ENCODE results near the gene TEX51. TPM values are rescaled to one million over a fixed set of nuclear protein-coding genes. Genes with fewer than 3 reads are reported as not detected.

TEX51 gene
- total RNA-seq, 1 donor from 2014 or later: not detected

DNA sequence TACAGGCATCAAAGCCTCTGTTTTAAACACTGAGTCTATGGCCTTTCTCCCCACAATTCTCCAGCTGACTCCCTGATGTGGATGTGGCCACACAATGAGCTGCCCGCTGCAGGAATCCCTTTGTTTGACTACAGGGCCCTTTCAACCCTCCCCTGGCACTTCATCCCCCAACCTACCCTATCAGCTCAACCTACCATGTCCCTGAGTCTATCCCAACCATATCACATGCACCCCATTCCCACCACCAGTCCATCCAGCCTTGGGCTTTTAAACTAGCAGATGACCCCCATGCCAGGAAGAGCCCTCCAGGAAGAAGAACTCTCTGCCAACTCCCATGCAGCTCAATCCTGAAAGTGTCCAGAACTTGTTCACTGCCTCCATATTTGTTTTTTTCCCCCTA lies 46.9 kb upstream of the TEX51 start:
- TF ChIP-seq, protein P1, sequence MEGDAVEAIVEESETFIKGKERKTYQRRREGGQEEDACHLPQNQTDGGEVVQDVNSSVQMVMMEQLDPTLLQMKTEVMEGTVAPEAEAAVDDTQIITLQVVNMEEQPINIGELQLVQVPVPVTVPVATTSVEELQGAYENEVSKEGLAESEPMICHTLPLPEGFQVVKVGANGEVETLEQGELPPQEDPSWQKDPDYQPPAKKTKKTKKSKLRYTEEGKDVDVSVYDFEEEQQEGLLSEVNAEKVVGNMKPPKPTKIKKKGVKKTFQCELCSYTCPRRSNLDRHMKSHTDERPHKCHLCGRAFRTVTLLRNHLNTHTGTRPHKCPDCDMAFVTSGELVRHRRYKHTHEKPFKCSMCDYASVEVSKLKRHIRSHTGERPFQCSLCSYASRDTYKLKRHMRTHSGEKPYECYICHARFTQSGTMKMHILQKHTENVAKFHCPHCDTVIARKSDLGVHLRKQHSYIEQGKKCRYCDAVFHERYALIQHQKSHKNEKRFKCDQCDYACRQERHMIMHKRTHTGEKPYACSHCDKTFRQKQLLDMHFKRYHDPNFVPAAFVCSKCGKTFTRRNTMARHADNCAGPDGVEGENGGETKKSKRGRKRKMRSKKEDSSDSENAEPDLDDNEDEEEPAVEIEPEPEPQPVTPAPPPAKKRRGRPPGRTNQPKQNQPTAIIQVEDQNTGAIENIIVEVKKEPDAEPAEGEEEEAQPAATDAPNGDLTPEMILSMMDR (IDR thresholded peaks at IDR 0.05): no peak
- Mint-ChIP-seq H3K36me3 (ENCODE audit: unreplicated experiment) (no peaks in the 10 kb centered on the region), H3K27ac (ENCODE audit: unreplicated experiment) (no peak overlapping the region), H3K4me3 (ENCODE audit: unreplicated experiment) (no peak overlapping the region), H3K4me1 (ENCODE audit: unreplicated experiment) (no peaks in the 10 kb centered on the region), H3K27me3 (ENCODE audit: unreplicated experiment) (peaks cover 9% of the 10 kb centered on the region), H3K9me3 (ENCODE audit: unreplicated experiment) (no peaks in the 10 kb centered on the region)
- no peak for DNase-seq (ENCODE audit: extremely low spot score, unreplicated experiment)

- peak; percentile 64 for DNase-seq (ENCODE audit: extremely low spot score, unreplicated experiment)
- no peaks in the 10 kb centered on the region for H3K9me3 Mint-ChIP-seq (ENCODE audit: unreplicated experiment)
- TF ChIP-seq, protein P1 (IDR thresholded peaks at IDR 0.05): no peak
- H3K4me3 Mint-ChIP-seq (ENCODE audit: unreplicated experiment): no peak overlapping the region
- H3K27ac Mint-ChIP-seq (ENCODE audit: unreplicated experiment): no peak overlapping the region
- no peaks in the 10 kb centered on the region for H3K36me3 Mint-ChIP-seq (ENCODE audit: unreplicated experiment)
- H3K27me3 Mint-ChIP-seq (ENCODE audit: unreplicated experiment): peaks cover 5% of the 10 kb centered on the region
- no peaks in the 10 kb centered on the region for H3K4me1 Mint-ChIP-seq (ENCODE audit: unreplicated experiment)
These were observed 46.3 kb upstream of the TEX51 start for GRCh38 chr2:126852361-126852760.

- peaks cover 3% of the 10 kb centered on the region for H3K27me3 Mint-ChIP-seq (ENCODE audit: unreplicated experiment)
- DNase-seq (ENCODE audit: extremely low spot score, unreplicated experiment): peak; percentile 76
- H3K27ac Mint-ChIP-seq (ENCODE audit: unreplicated experiment): no peak overlapping the region
- H3K36me3 Mint-ChIP-seq (ENCODE audit: unreplicated experiment): no peaks in the 10 kb centered on the region
- no peaks in the 10 kb centered on the region for H3K4me1 Mint-ChIP-seq (ENCODE audit: unreplicated experiment)
- no peaks in the 10 kb centered on the region for H3K9me3 Mint-ChIP-seq (ENCODE audit: unreplicated experiment)
- no peak overlapping the region for H3K4me3 Mint-ChIP-seq (ENCODE audit: unreplicated experiment)
- TF ChIP-seq, protein P1 (IDR thresholded peaks at IDR 0.05): no peak
These were observed 43.1 kb upstream of the TEX51 start for GRCh38 chr2:126855606-126856005.

GRCh38 chr2:126856403-126856802 lies 42.3 kb upstream of the TEX51 start:
- H3K27me3 Mint-ChIP-seq (ENCODE audit: unreplicated experiment): peaks cover 3% of the 10 kb centered on the region
- TF ChIP-seq, protein P1 (IDR thresholded peaks at IDR 0.05): no peak
- DNase-seq (ENCODE audit: extremely low spot score, unreplicated experiment): peak; percentile 48
- no peaks in the 10 kb centered on the region for H3K4me1 Mint-ChIP-seq (ENCODE audit: unreplicated experiment)
- H3K9me3 Mint-ChIP-seq (ENCODE audit: unreplicated experiment): no peaks in the 10 kb centered on the region
- H3K27ac Mint-ChIP-seq (ENCODE audit: unreplicated experiment): no peak overlapping the region
- H3K36me3 Mint-ChIP-seq (ENCODE audit: unreplicated experiment): no peaks in the 10 kb centered on the region
- H3K4me3 Mint-ChIP-seq (ENCODE audit: unreplicated experiment): no peak overlapping the region

GRCh38 chr2:126857502-126857901 lies 41.2 kb upstream of the TEX51 start:
- H3K36me3 Mint-ChIP-seq (ENCODE audit: unreplicated experiment): no peaks in the 10 kb centered on the region
- no peak overlapping the region for H3K4me3 Mint-ChIP-seq (ENCODE audit: unreplicated experiment)
- TF ChIP-seq, protein P1 (IDR thresholded peaks at IDR 0.05): no peak
- H3K27me3 Mint-ChIP-seq (ENCODE audit: unreplicated experiment): peaks cover 3% of the 10 kb centered on the region
- peak; percentile 54 for DNase-seq (ENCODE audit: extremely low spot score, unreplicated experiment)
- no peak overlapping the region for H3K27ac Mint-ChIP-seq (ENCODE audit: unreplicated experiment)
- no peaks in the 10 kb centered on the region for H3K9me3 Mint-ChIP-seq (ENCODE audit: unreplicated experiment)
- no peaks in the 10 kb centered on the region for H3K4me1 Mint-ChIP-seq (ENCODE audit: unreplicated experiment)

Measured in osteocyte (in vitro differentiated cells).